Sciatic nerve (tissue), 2 donors: ENCODE results near the gene RANBP1. TPM values are rescaled to one million over a fixed set of nuclear protein-coding genes. Genes with fewer than 3 reads are reported as not detected.

Experiments
- ATAC-seq: fragments of 200-7000 bp; cut with Tn5 transposase; one replicate; pipeline ENCODE4 v1.9.1; 2020; ENCODE audit warnings: mild to moderate bottlenecking, moderate library complexity
- DNase-seq: peaks from one replicate; pipeline ENCODE4 v3.0.0-alpha.2; 2020; ENCODE audit warnings: low spot score
- intact Hi-C: fragments of 100-400 bp; cut with DNase I; formaldehyde crosslinking; loops from one replicate; pipeline ENCODE4 v1.14.2; 2022
- total RNA-seq: library from RNA; stranded (reverse); fragmentation: NEBNext Ultra II Directional; extraction: Animal tissue kit (Norgen Biotek cat#: 25700); gene quantifications from one replicate; pipeline ENCODE4 v1.2.1, GENCODE V29; 2021
- donor health status: DM: no; HTN: no; CAD: no.
- donor health status: DM: no; HTN: no; CAD: no.

Gene RANBP1
- total RNA-seq, 1 donor from 2014 or later: 58.8 TPM

GRCh38 chr22:20131859-20132685 lies 16.2 kb downstream of the RANBP1 start:
- intact Hi-C loops: no loop called here

GRCh38 chr22:20132686-20133246 lies 16.9 kb downstream of the RANBP1 start:
- intact Hi-C loops: no loop called here
- ATAC-seq (no peak), DNase-seq (no peak)

More at GRCh38 chr22:20131859-20132685, 16.2 kb downstream of the RANBP1 start:
- ATAC-seq (peak; percentile 23), DNase-seq (no peak)

GRCh38 chr22:20133930-20134549 lies 18.1 kb downstream of the RANBP1 start:
- DNase-seq (no peak), ATAC-seq (no peak)
- intact Hi-C loops: no loop called here

GRCh38 chr22:20135265-20135664 lies 19.4 kb downstream of the RANBP1 start:
- DNase-seq (no peak), ATAC-seq (no peak)
- intact Hi-C loops: no loop called here

GRCh38 chr22:20135806-20136602 lies 20.1 kb downstream of the RANBP1 start:
- ATAC-seq (no peak), DNase-seq (no peak)
- intact Hi-C loops: no loop called here

- intact Hi-C loops: no loop called here
- ATAC-seq (no peak), DNase-seq (no peak)
Measured at GRCh38 chr22:20136603-20136873, 20.6 kb downstream of the RANBP1 start.

GRCh38 chr22:20137113-20137512 lies 21.2 kb downstream of the RANBP1 start:
- ATAC-seq (no peak), DNase-seq (no peak)
- intact Hi-C loops: no loop called here

- ATAC-seq: peak; percentile 4
- no peak for DNase-seq
- intact Hi-C loops: no loop called here
Measured at GRCh38 chr22:20137671-20138416, 21.9 kb downstream of the RANBP1 start.

GRCh38 chr22:20138417-20138738 lies 22.5 kb downstream of the RANBP1 start:
- DNase-seq (no peak), ATAC-seq (no peak)
- intact Hi-C loops: no loop called here

GRCh38 chr22:20138868-20139267 lies 23.0 kb downstream of the RANBP1 start:
- ATAC-seq (no peak), DNase-seq (no peak)
- intact Hi-C loops: no loop called here

- ATAC-seq (no peak), DNase-seq (no peak)
- intact Hi-C loops: no loop called here
Measured at GRCh38 chr22:20139391-20140106, 23.6 kb downstream of the RANBP1 start.

- intact Hi-C loops: no loop called here
- DNase-seq (no peak), ATAC-seq (no peak)
Measured at GRCh38 chr22:20140107-20140445, 24.2 kb downstream of the RANBP1 start.

- DNase-seq: no peak
- ATAC-seq: no peak
- intact Hi-C loops: no loop called here
Measured at GRCh38 chr22:20140521-20140964, 24.6 kb downstream of the RANBP1 start.

- intact Hi-C loops: no loop called here
- DNase-seq (no peak), ATAC-seq (peak; percentile 27)
Measured at GRCh38 chr22:20141186-20142077, 25.5 kb downstream of the RANBP1 start.

- intact Hi-C loops: no loop called here
Measured at GRCh38 chr22:20142711-20143621, 27.1 kb downstream of the RANBP1 start.

GRCh38 chr22:20143883-20144665 lies 28.2 kb downstream of the RANBP1 start:
- ATAC-seq: no peak

More at GRCh38 chr22:20142711-20143621, 27.1 kb downstream of the RANBP1 start:
- ATAC-seq (no peak), DNase-seq (no peak)

More at GRCh38 chr22:20143883-20144665, 28.2 kb downstream of the RANBP1 start:
- intact Hi-C loops: no loop called here
- no peak for DNase-seq
